Colonic mucosa (tissue), 4 donors: Measurements from ENCODE around the gene GFRA1. TPM values are rescaled to one million over a fixed set of nuclear protein-coding genes. Genes with fewer than 3 reads are reported as not detected.

Experiments used
- DNase-seq: peaks from one replicate; pipeline ENCODE4 v3.0.0-alpha.2; 2020
- H3K27ac ChIP-seq: fragments of 200-600 bp; one replicate; pipeline ENCODE4 v1.8.0; 2021
- H3K27me3 ChIP-seq: fragments of 200-600 bp; one replicate; pipeline ENCODE4 v1.8.0; 2021
- H3K36me3 ChIP-seq: fragments of 200-600 bp; one replicate; pipeline ENCODE4 v1.8.0; 2021
- H3K4me1 ChIP-seq: fragments of 200-600 bp; one replicate; pipeline ENCODE4 v1.8.0; 2021; ENCODE audit warnings: mild to moderate bottlenecking
- H3K4me3 ChIP-seq: fragments of 200-600 bp; one replicate; pipeline ENCODE4 v1.8.0; 2021
- H3K9ac ChIP-seq, 2 donors: one replicate each; pipeline ENCODE4 v1.7.0; 2013; ENCODE audit warnings: control low read depth in 2 of 2, low read depth in 2 of 2, low read length in 2 of 2
- H3K9me3 ChIP-seq: fragments of 200-600 bp; one replicate; pipeline ENCODE4 v1.8.0; 2021
- CTCF ChIP-seq: fragments of 200-600 bp; IDR thresholded peaks from one replicate; pipeline ENCODE4 v1.8.0; 2022; ENCODE audit warnings: antibody characterized with exemption, mild to moderate bottlenecking
- intact Hi-C: fragments of 100-400 bp; cut with DNase I; formaldehyde crosslinking; loops from one replicate; pipeline ENCODE4 v1.14.1; 2022
- total RNA-seq, 2 donors: library from RNA; stranded (reverse); fragmentation: NEBNext Ultra II Directional in 1 of 2; extraction: Animal tissue kit (Norgen Biotek cat#: 25700) in 1 of 2; gene quantifications; one replicate each; pipeline ENCODE4 v1.2.1, GENCODE V29; 2021
- donor health status: healthy.
- donor health status: DM: no; HTN: no; CAD: no.
- donor health status: DM: no; HTN: no; CAD: no.

Gene GFRA1
- total RNA-seq, 2 donors from 2014 or later, result 1.0 to 4.9 TPM

DNA sequence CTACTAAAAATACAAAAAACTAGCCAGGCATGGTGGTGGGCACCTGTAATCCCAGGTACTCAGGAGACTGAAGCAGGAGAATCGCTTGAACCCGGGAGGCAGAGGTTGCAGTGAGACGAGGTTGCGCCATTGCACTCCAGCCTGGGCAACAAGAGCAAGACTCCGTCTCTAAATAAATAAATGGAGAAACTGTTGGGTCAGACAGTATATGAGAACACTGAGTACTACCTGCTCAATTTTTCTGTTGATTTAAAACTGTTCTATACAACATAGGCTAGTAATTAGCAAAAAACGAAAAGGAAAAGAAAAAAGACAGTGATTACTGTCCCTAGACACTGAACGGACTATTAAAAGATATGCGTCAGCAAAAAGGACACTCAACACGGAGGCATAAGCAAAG lies 26.7 kb downstream of the GFRA1 start:
- Histone ChIP-seq H3K36me3 (no peaks in the 10 kb centered on the region), H3K4me3 (no peak overlapping the region), H3K9me3 (no peaks in the 10 kb centered on the region), H3K9ac (no peak overlapping the region), H3K4me1 (no peaks in the 10 kb centered on the region), H3K27ac (no peak overlapping the region), H3K27me3 (no peaks in the 10 kb centered on the region)
- TF ChIP-seq CTCF, result no peak
- intact Hi-C loops, result no loop called here
- no peak for DNase-seq

GRCh38 chr10:116245156-116245555 lies 27.9 kb downstream of the GFRA1 start:
- Histone ChIP-seq H3K4me3 (no peak overlapping the region), H3K27ac (no peak overlapping the region), H3K9ac (no peak overlapping the region), H3K36me3 (no peaks in the 10 kb centered on the region), H3K4me1 (no peaks in the 10 kb centered on the region), H3K27me3 (no peaks in the 10 kb centered on the region), H3K9me3 (no peaks in the 10 kb centered on the region)
- TF ChIP-seq CTCF, result no peak
- DNase-seq, result no peak
- intact Hi-C loops, result no loop called here

- H3K9me3 ChIP-seq, result no peaks in the 10 kb centered on the region
- no peak overlapping the region for H3K9ac ChIP-seq
- no peaks in the 10 kb centered on the region for H3K4me1 ChIP-seq
- H3K27me3 ChIP-seq, result no peaks in the 10 kb centered on the region
- no peak overlapping the region for H3K27ac ChIP-seq
- no peaks in the 10 kb centered on the region for H3K36me3 ChIP-seq
- H3K4me3 ChIP-seq, result no peak overlapping the region
- intact Hi-C loops, result no loop called here
- TF ChIP-seq CTCF, result no peak
- DNase-seq, result no peak
These were observed 31.2 kb downstream of the GFRA1 start for GRCh38 chr10:116241642-116242410.

- H3K27ac ChIP-seq, result no peak overlapping the region
- H3K36me3 ChIP-seq, result no peaks in the 10 kb centered on the region
- no peaks in the 10 kb centered on the region for H3K9me3 ChIP-seq
- intact Hi-C loops, result no loop called here
- H3K27me3 ChIP-seq, result no peaks in the 10 kb centered on the region
- no peaks in the 10 kb centered on the region for H3K4me1 ChIP-seq
- TF ChIP-seq CTCF, result no peak
- no peak overlapping the region for H3K9ac ChIP-seq
- H3K4me3 ChIP-seq, result no peak overlapping the region
- DNase-seq, result no peak
These were observed 31.9 kb downstream of the GFRA1 start for GRCh38 chr10:116241085-116241484.

- no peak overlapping the region for H3K4me3 ChIP-seq
- no peak for DNase-seq
- no peak overlapping the region for H3K27ac ChIP-seq
- H3K36me3 ChIP-seq, result no peaks in the 10 kb centered on the region
- no peaks in the 10 kb centered on the region for H3K4me1 ChIP-seq
- H3K9ac ChIP-seq, result no peak overlapping the region
- no peaks in the 10 kb centered on the region for H3K27me3 ChIP-seq
- TF ChIP-seq CTCF, result no peak
- intact Hi-C loops, result no loop called here
- H3K9me3 ChIP-seq, result no peaks in the 10 kb centered on the region
These were observed 32.7 kb downstream of the GFRA1 start for GRCh38 chr10:116240157-116240950.
